Chondrocyte (in vitro differentiated cells): ENCODE results near the gene LGALS3BP. TPM values are rescaled to one million over a fixed set of nuclear protein-coding genes. Genes with fewer than 3 reads are reported as not detected.

Experiments used
- DNase-seq: peaks from one replicate; pipeline ENCODE4 v3.0.0; 2021; ENCODE audit warnings: mixed read lengths, low spot score
- H3K27ac Mint-ChIP-seq: one replicate; pipeline ENCODE4 v1.8.0; 2021; ENCODE audit warnings: mild to moderate bottlenecking, moderate library complexity, mixed read lengths; ENCODE audit not compliant: unreplicated experiment
- H3K27me3 Mint-ChIP-seq: 2 replicates; pipeline ENCODE4 v1.8.0; 2021; ENCODE audit warnings: low read depth, mixed read lengths
- H3K36me3 Mint-ChIP-seq: 2 replicates; pipeline ENCODE4 v1.8.0; 2021; ENCODE audit warnings: low read depth, mixed read lengths
- H3K4me1 Mint-ChIP-seq: 2 replicates; pipeline ENCODE4 v1.8.0; 2021; ENCODE audit warnings: low read depth, mild to moderate bottlenecking, mixed read lengths
- H3K4me3 Mint-ChIP-seq: one replicate; pipeline ENCODE4 v1.8.0; 2021; ENCODE audit warnings: mild to moderate bottlenecking, moderate library complexity, mixed read lengths; ENCODE audit not compliant: unreplicated experiment
- H3K9me3 Mint-ChIP-seq: 2 replicates; pipeline ENCODE4 v1.8.0; 2021; ENCODE audit warnings: low read depth, mixed read lengths
- total RNA-seq: library from RNA; stranded (reverse); gene quantifications from 3 replicates; pipeline ENCODE4 v1.2.1, GENCODE V29; 2021
- TF ChIP-seq, protein P1 (sequence below): fragments of 200-600 bp; sonication (generic); IDR thresholded peaks from 2 replicates; pipeline ENCODE4 v1.5.0; 2021; ENCODE audit warnings: antibody characterized with exemption, mild to moderate bottlenecking, moderate library complexity

Gene LGALS3BP
- total RNA-seq, 1 donor from 2014 or later = 127 TPM

DNA sequence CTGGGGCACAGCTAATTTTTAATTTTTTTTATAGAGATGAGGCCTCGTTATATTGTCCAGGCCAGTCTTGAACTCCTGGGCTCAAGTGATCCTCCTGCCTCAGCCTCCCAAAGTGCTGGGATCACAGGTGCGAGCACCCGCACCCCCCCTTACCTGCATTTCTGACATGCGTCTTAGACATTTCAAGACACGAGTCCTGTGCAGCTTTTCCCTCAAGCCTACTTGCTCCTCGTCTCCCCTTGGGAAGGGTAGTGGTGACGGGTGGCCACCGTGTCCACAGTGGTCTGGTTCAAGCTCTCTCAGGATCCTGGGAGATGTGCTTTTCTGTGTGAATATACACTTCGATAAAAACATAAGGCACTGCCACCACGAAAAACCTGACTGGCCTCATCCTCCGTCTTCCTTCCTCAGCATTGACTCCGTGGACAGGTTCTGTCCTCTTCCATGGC is 20.2 kb upstream of the LGALS3BP start:
- no peaks in the 10 kb centered on the region for H3K27me3 Mint-ChIP-seq
- no peak overlapping the region for H3K27ac Mint-ChIP-seq
- no peaks in the 10 kb centered on the region for H3K9me3 Mint-ChIP-seq
- TF ChIP-seq, protein P1, sequence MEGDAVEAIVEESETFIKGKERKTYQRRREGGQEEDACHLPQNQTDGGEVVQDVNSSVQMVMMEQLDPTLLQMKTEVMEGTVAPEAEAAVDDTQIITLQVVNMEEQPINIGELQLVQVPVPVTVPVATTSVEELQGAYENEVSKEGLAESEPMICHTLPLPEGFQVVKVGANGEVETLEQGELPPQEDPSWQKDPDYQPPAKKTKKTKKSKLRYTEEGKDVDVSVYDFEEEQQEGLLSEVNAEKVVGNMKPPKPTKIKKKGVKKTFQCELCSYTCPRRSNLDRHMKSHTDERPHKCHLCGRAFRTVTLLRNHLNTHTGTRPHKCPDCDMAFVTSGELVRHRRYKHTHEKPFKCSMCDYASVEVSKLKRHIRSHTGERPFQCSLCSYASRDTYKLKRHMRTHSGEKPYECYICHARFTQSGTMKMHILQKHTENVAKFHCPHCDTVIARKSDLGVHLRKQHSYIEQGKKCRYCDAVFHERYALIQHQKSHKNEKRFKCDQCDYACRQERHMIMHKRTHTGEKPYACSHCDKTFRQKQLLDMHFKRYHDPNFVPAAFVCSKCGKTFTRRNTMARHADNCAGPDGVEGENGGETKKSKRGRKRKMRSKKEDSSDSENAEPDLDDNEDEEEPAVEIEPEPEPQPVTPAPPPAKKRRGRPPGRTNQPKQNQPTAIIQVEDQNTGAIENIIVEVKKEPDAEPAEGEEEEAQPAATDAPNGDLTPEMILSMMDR = no peak
- no peaks in the 10 kb centered on the region for H3K4me1 Mint-ChIP-seq
- H3K36me3 Mint-ChIP-seq = peaks cover 8% of the 10 kb centered on the region
- DNase-seq = no peak
- H3K4me3 Mint-ChIP-seq = no peak overlapping the region

DNA sequence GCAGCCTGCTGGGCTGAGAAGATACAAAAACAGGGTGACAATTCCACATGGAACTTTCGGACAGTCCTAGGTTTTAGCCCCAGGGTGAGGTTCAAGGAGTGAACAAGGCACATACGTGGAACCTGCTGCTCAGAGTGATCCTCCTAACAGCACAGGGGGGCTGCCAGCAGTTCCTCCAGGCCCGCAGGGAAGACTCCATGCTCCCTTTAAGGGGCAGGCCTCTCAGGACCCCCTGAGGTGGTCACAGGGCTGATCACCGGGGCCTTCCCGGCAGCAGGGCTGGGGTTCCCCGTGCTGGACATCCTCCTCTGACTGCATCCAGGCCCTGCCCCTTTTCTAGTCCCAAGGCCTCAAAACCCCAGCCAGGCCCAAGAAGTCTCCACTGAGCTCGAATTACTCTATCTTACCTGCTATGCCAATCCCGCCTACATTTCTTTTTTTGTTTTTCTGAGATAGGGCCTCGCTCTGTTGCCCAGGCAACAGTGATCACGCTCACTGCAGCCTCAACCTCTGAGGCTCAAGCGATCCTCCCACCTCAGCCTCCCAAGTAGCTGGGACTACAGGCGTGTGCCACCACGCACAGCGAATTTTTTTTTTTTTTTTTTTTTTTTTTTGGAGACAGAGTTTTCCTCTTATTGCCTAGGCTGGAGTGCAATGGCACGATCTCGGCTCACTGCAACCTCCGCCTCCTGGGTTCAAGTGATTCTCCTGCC is 19.5 kb upstream of the LGALS3BP start:
- TF ChIP-seq, protein P1 = no peak
- H3K9me3 Mint-ChIP-seq = no peaks in the 10 kb centered on the region
- no peaks in the 10 kb centered on the region for H3K4me1 Mint-ChIP-seq
- peaks cover 8% of the 10 kb centered on the region for H3K36me3 Mint-ChIP-seq
- DNase-seq = no peak
- H3K27ac Mint-ChIP-seq = no peak overlapping the region
- no peaks in the 10 kb centered on the region for H3K27me3 Mint-ChIP-seq
- H3K4me3 Mint-ChIP-seq = no peak overlapping the region

DNA sequence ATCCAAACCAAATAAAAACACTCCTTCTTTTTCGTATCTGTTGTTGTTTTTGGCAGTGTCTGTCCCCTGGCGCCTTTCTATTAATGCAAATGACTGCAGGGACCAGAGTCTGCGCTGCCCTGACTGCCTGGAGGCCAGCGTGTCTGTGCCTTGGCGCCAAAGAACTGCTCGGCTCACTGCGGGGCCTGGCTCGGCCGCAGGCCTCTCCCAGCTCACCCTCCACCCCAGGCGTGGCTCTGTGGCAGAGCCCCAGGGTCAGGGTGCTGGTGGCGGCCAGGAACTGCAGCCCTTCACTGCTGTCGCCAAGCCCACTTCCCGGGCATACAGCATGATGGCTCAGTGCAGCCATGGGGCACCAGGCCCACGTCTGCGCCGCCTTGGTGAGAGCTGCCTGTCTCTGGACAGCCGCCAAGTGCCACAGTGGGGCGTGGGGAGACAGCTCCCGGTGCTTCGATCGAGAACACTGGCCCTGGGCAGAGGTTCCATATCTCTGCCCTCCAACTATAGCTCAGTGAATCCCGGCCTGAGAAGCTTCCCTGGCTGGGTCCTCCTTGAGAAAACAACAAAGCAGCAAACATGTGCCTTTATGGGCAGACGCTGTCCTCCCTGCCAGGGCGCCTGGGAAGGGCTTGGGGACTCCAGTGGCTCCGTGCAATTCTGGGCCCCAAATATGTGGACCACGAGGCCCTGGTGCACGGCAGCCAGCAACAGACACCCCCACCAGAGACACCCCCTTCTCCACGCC is 18.8 kb upstream of the LGALS3BP start:
- TF ChIP-seq, protein P1 = no peak
- Mint-ChIP-seq H3K9me3 (no peaks in the 10 kb centered on the region), H3K4me3 (no peak overlapping the region), H3K4me1 (no peaks in the 10 kb centered on the region), H3K27ac (no peak overlapping the region), H3K27me3 (no peaks in the 10 kb centered on the region), H3K36me3 (peaks cover 8% of the 10 kb centered on the region)
- DNase-seq = no peak

DNA sequence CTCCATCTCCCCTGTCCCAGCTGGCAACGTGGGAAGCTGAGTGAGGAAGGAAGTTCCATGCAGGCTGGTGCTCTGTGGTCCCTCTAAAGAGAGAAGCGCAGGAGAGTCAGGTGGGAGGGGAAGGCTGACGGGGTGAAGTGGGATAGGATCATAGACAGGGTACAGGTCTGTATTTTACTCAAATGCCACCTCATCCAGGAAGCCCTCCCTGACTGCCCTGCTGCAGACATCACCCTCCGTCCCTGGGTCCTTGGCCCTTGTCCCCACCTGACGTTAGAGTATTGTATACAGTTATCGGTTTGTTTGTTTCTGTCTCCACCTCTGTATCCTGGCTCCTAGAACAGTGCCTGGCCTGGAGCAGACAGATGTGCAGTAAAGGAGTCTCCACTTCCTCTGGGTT is 18.2 kb upstream of the LGALS3BP start:
- Mint-ChIP-seq H3K9me3 (no peaks in the 10 kb centered on the region), H3K27ac (no peak overlapping the region), H3K4me1 (no peaks in the 10 kb centered on the region), H3K4me3 (no peak overlapping the region), H3K27me3 (no peaks in the 10 kb centered on the region), H3K36me3 (peaks cover 12% of the 10 kb centered on the region)
- TF ChIP-seq, protein P1 = no peak
- no peak for DNase-seq

DNA sequence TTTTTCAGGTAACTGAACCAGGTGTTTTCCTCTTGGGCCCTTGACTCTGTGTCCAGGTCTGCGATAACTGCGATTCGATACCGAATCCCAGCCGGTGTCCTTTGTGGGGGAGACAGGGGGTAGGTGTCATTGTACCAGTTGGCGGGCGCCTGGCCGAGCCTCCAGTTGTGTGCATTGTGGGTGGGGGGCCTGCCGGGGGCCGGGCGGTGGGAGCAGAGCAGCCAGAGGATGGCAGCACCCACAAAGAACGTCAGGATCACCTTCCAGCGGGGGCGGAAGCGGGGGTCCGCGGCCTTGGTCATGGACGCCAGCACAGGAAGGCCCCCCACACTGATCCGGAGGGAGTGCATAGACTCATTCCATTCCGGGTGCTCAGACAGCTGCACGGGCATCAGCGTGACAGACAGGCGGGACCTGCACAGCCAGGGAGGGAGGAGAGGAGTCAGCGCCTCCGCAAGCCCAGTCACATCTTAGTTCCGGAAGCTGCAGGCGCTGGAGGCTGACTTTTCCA is 17.6 kb upstream of the LGALS3BP start:
- Mint-ChIP-seq H3K27ac (no peak overlapping the region), H3K36me3 (peaks cover 12% of the 10 kb centered on the region), H3K9me3 (no peaks in the 10 kb centered on the region), H3K4me3 (no peak overlapping the region), H3K4me1 (no peaks in the 10 kb centered on the region), H3K27me3 (no peaks in the 10 kb centered on the region)
- no peak for DNase-seq
- TF ChIP-seq, protein P1 = no peak
